K562 (cell line): ENCODE results near the gene LRRC58. TPM values are rescaled to one million over a fixed set of nuclear protein-coding genes. Genes with fewer than 3 reads are reported as not detected.

Source experiments
- C11orf30 ChIP-seq: fragments of 450-650 bp; IDR thresholded peaks from 2 replicates; pipeline ENCODE4 v1.6.1; 2016; ENCODE audit warnings: low read depth, mild to moderate bottlenecking
- CBX3 ChIP-seq, 2 experiments: IDR thresholded peaks; 1 replicate in 1 of 2; 2 replicates in 1 of 2; pipeline ENCODE4 v1.6.1; 2012; ENCODE audit warnings: inconsistent platforms in 2 of 2, low read length in 2 of 2, borderline replicate concordance in 1 of 2, control low read depth in 1 of 2
- CCNT2 ChIP-seq: IDR thresholded peaks from 2 replicates; pipeline ENCODE4 v1.6.1; 2011; ENCODE audit warnings: borderline replicate concordance, low read depth, mild to moderate bottlenecking, moderate library complexity, mixed read lengths, low read length; ENCODE audit not compliant: insufficient read length; ENCODE audit errors: extremely low read depth
- CHAMP1 ChIP-seq: fragments of 450-650 bp; IDR thresholded peaks from 2 replicates; pipeline ENCODE4 v1.6.1; 2016; ENCODE audit warnings: mild to moderate bottlenecking
- ESRRA ChIP-seq: fragments of 450-650 bp; IDR thresholded peaks from 2 replicates; pipeline ENCODE4 v1.6.1; 2014; ENCODE audit warnings: low read depth, mild to moderate bottlenecking, moderate library complexity, borderline replicate concordance
- ETV5 ChIP-seq: sonication (generic); formaldehyde crosslinking; IDR thresholded peaks from 2 replicates; pipeline ENCODE4 v1.4.0; 2020; ENCODE audit warnings: low read depth, mild to moderate bottlenecking, missing genetic modification reagents
- L3MBTL2 ChIP-seq: fragments of 450-650 bp; IDR thresholded peaks from 2 replicates; pipeline ENCODE4 v1.6.1; 2016; ENCODE audit warnings: mild to moderate bottlenecking, moderate library complexity
- NFATC3 ChIP-seq: fragments of 450-650 bp; IDR thresholded peaks from 2 replicates; pipeline ENCODE4 v1.6.1; 2017; ENCODE audit warnings: mild to moderate bottlenecking
- PBX2 ChIP-seq, 2 experiments: IDR thresholded peaks in 1 of 2; conservative IDR thresholded peaks in 1 of 2; 2 replicates each; pipeline ENCODE4 v1.6.1; 2016; ENCODE audit warnings: low read depth in 2 of 2, mild to moderate bottlenecking in 1 of 2, missing compliant biosample characterization in 1 of 2, missing genetic modification characterization in 1 of 2, moderate library complexity in 1 of 2
- PHF21A ChIP-seq: fragments of 450-650 bp; IDR thresholded peaks from 2 replicates; pipeline ENCODE4 v1.6.1; 2017; ENCODE audit warnings: low read depth, borderline replicate concordance
- TFAM ChIP-seq: fragments of 250-450 bp; sonication (Bioruptor Pico); conservative IDR thresholded peaks from 2 replicates; pipeline ENCODE4 v1.5.0; 2021; ENCODE audit warnings: mild to moderate bottlenecking, moderate library complexity
- THAP12 ChIP-seq: fragments of 250-450 bp; sonication (Bioruptor Pico); IDR thresholded peaks from 2 replicates; pipeline ENCODE4 v1.9.0; 2021; ENCODE audit warnings: mild to moderate bottlenecking, inconsistent platforms
- ZBTB8A ChIP-seq: fragments of 450-650 bp; IDR thresholded peaks from 2 replicates; pipeline ENCODE4 v1.6.1; 2018; ENCODE audit warnings: mild to moderate bottlenecking, moderate library complexity; ENCODE audit not compliant: partially characterized antibody
- polyA plus RNA-seq, 8 experiments: library from polyadenylated mRNA; depleted of rRNA in 4 of 8; stranded (reverse) in 5 of 8; unstranded in 3 of 8; fragments of >200 nt; fragmentation: Nextera tagmentation in 2 of 8; fragmentation: Illumina TruSeq in 1 of 8; extraction: Ambion mirVana in 2 of 8; extraction: Trizol in 1 of 8; gene quantifications; 2 replicates each; pipeline versions ENCODE4 v1.2.1 to v1.2.3, GENCODE V29; 2011 to 2014; ENCODE audit warnings: inconsistent platforms in 1 of 8, missing spikeins in 1 of 8
- total RNA-seq, 7 experiments: library from RNA; depleted of rRNA in 6 of 7; stranded (reverse); fragments of >200 nt in 6 of 7; fragmentation: Illumina TruSeq in 2 of 7; extraction: Trizol in 2 of 7; gene quantifications; 2 replicates each; pipeline versions ENCODE4 v1.2.1 to v1.2.3, GENCODE V29; 2011 to 2021; ENCODE audit warnings: low replicate concordance in 1 of 7

Gene LRRC58
- total and polyA plus RNA-seq, 9 of the 15 experiments (the other 6 are each of a cell fraction or from before 2014, with no cell fraction given), result 5.6 to 26.6 (median 14.8) TPM

GRCh38 chr3:120348991-120349854, at the start of gene LRRC58 (continued):
- TF ChIP-seq PBX2 (CRISPR knock-in tag; IDR thresholded peaks at IDR 0.05; ENCODE audit: low read depth) (no peak), PBX2 (tag; conservative IDR thresholded peaks at IDR 0.05; ENCODE audit: low read depth) (0 out of 2 replicates have a peak, but pooled peaks have one; percentile 8), ETV5 (CRISPR knock-in tag) (peak; percentile 50; the same call in 1 of the 2 replicates), CBX3 (IDR thresholded peaks at IDR 0.05; ENCODE audit: borderline replicate concordance in 1 of 2, low read length in 2 of 2) (peak in 1 of 2 experiments; percentile 37; a peak in 1 of 3 replicates), ESRRA (no peak), CHAMP1 (no peak), ZBTB8A (no peak), THAP12 (CRISPR knock-in tag) (peak; percentile 42; the same call in 1 of the 2 replicates), CCNT2 (peak; percentile 68), C11orf30 (peak; percentile 15; the same call in 1 of the 2 replicates), L3MBTL2 (peak; percentile 91), TFAM (CRISPR knock-in tag) (no peak), NFATC3 (no peak), PHF21A (no peak)
